HepG2 (cell line): ENCODE results near the gene PIGR. TPM values are rescaled to one million over a fixed set of nuclear protein-coding genes. Genes with fewer than 3 reads are reported as not detected.

Source experiments
- ATAC-seq: fragments of 200-7000 bp; cut with Tn5 transposase; 3 replicates; pipeline ENCODE4 v1.9.1; 2020; ENCODE audit warnings: mild to moderate bottlenecking, moderate library complexity
- BruUV-seq: library from RNA; stranded (reverse); fragments of 400-500 nt; replicated peaks from 2 replicates; lab custom pipeline; 2021; lab: Mats Ljungman, UMichigan
- CTCF ChIA-PET: fragments of 300-600 bp; formaldehyde crosslinking; extraction: SDS; loops from one replicate; lab custom pipeline; 2021; ENCODE audit warnings: low total read pairs, inconsistent platforms, low intra/inter-chr PET ratio; lab: Yijun Ruan, JAX
- POLR2A ChIA-PET: fragments of 350-600 bp; sonication (Branson Sonifier 250); formaldehyde crosslinking; loops from one replicate; lab custom pipeline; 2020; ENCODE audit warnings: antibody characterized with exemption, inconsistent platforms; lab: Yijun Ruan, JAX
- DNase-seq: peaks from one replicate; pipeline ENCODE4 v3.0.0-alpha.2; 2015; ENCODE audit warnings: low spot score
- FAIRE-seq: peaks from 3 replicates; lab custom pipeline; 2011; peaks lifted over from hg19 to GRCh38; lab: Jason Lieb, UNC
- H2AFZ ChIP-seq: one replicate; pipeline ENCODE4 v1.6.1; 2011; ENCODE audit warnings: low read length, inconsistent platforms
- H3K27ac ChIP-seq: fragments of 300-600 bp; 3 replicates; pipeline ENCODE4 v1.8.0; 2011; ENCODE audit warnings: mixed run types, mild to moderate bottlenecking, mixed read lengths, low read length, inconsistent platforms; ENCODE audit not compliant: insufficient read depth; ENCODE audit errors: extremely low read length
- H3K27me3 ChIP-seq, 2 experiments: fragments of 200-600 bp in 1 of 2; 2 replicates in 1 of 2; 3 replicates in 1 of 2; pipeline versions ENCODE4 v1.6.0 to v1.8.0; 2011; ENCODE audit warnings: low read length in 2 of 2, mild to moderate bottlenecking in 2 of 2, moderate library complexity in 2 of 2, inconsistent platforms in 1 of 2; ENCODE audit not compliant: insufficient read depth in 2 of 2, control insufficient read depth in 1 of 2
- H3K36me3 ChIP-seq, 2 experiments: fragments of 200-600 bp in 1 of 2; replicated peaks in 1 of 2; 2 replicates in 1 of 2; 3 replicates in 1 of 2; pipeline versions ENCODE4 v1.5.1 to v1.8.0; 2011; ENCODE audit warnings: low read length in 2 of 2, inconsistent platforms in 1 of 2; ENCODE audit not compliant: insufficient read depth in 2 of 2, control insufficient read depth in 1 of 2
- H3K4me1 ChIP-seq: 2 replicates; pipeline ENCODE4 v1.5.1; 2012; ENCODE audit warnings: low read length, inconsistent platforms; ENCODE audit not compliant: insufficient read depth
- H3K4me2 ChIP-seq: 2 replicates; pipeline ENCODE4 v1.6.0; 2011; ENCODE audit warnings: low read depth, low read length, inconsistent platforms
- H3K4me3 ChIP-seq, 3 experiments: fragments of 200-600 bp in 1 of 3; sonication (generic), shearing (Covaris generic) in 1 of 3; replicated peaks in 1 of 3; 2 replicates each; pipeline ENCODE4 v1.5.1; 2011 to 2016; ENCODE audit warnings: low read length in 3 of 3, inconsistent platforms in 2 of 3, low read depth in 2 of 3, mild to moderate bottlenecking in 2 of 3, control low read depth in 1 of 3, mixed read lengths in 1 of 3; ENCODE audit not compliant: insufficient read depth in 1 of 3
- H3K79me2 ChIP-seq: one replicate; pipeline ENCODE4 v1.6.1; 2011; ENCODE audit warnings: low read length, inconsistent platforms; ENCODE audit not compliant: insufficient read depth
- H3K9ac ChIP-seq: 2 replicates; pipeline ENCODE4 v1.6.0; 2011; ENCODE audit warnings: mild to moderate bottlenecking, low read depth, low read length, inconsistent platforms; ENCODE audit not compliant: insufficient read depth
- H3K9me3 ChIP-seq: 2 replicates; pipeline ENCODE4 v1.5.1; 2012; ENCODE audit warnings: mild to moderate bottlenecking, low read length
- H4K20me1 ChIP-seq: 2 replicates; pipeline ENCODE4 v1.6.0; 2011; ENCODE audit warnings: inconsistent platforms, mild to moderate bottlenecking, low read length, moderate library complexity; ENCODE audit not compliant: insufficient read depth
- ARNT2 ChIP-seq: sonication (generic); formaldehyde crosslinking; IDR thresholded peaks from 2 replicates; pipeline ENCODE4 v1.8.0; 2022; ENCODE audit warnings: mild to moderate bottlenecking, low read depth, missing genetic modification reagents, moderate library complexity
- ATRX ChIP-seq: sonication (generic); formaldehyde crosslinking; IDR thresholded peaks from 2 replicates; pipeline ENCODE4 v1.4.0; 2020; ENCODE audit warnings: missing genetic modification reagents, borderline replicate concordance
- JUNB ChIP-seq: sonication (generic); formaldehyde crosslinking; IDR thresholded peaks from 2 replicates; pipeline ENCODE4 v1.8.0; 2022; ENCODE audit warnings: missing genetic modification reagents, mild to moderate bottlenecking, borderline replicate concordance
- MTA1 ChIP-seq: sonication (generic); formaldehyde crosslinking; IDR thresholded peaks from 2 replicates; pipeline ENCODE4 v1.4.0; 2020; ENCODE audit warnings: missing genetic modification reagents, mild to moderate bottlenecking, borderline replicate concordance
- NFKBIZ ChIP-seq: IDR thresholded peaks from 2 replicates; pipeline ENCODE4 v1.6.1; 2018; ENCODE audit warnings: missing genetic modification reagents, missing compliant biosample characterization
- NR2C2 ChIP-seq: sonication (generic); formaldehyde crosslinking; IDR thresholded peaks from 2 replicates; pipeline ENCODE4 v1.4.0; 2020; ENCODE audit warnings: missing genetic modification reagents, mild to moderate bottlenecking, moderate library complexity, borderline replicate concordance
- YEATS2 ChIP-seq: sonication (generic); formaldehyde crosslinking; IDR thresholded peaks from 2 replicates; pipeline ENCODE4 v1.4.0; 2020; ENCODE audit warnings: missing genetic modification reagents, borderline replicate concordance
- ZBTB34 ChIP-seq: sonication (generic); formaldehyde crosslinking; IDR thresholded peaks from 2 replicates; pipeline ENCODE4 v1.8.0; 2022; ENCODE audit warnings: mild to moderate bottlenecking, missing genetic modification reagents
- ZNF281 ChIP-seq: sonication (generic); formaldehyde crosslinking; IDR thresholded peaks from 2 replicates; pipeline ENCODE4 v1.4.0; 2020; ENCODE audit warnings: missing genetic modification reagents, borderline replicate concordance
- ZNF451 ChIP-seq: sonication (generic); formaldehyde crosslinking; IDR thresholded peaks from 2 replicates; pipeline ENCODE4 v1.5.0; 2020; ENCODE audit warnings: mild to moderate bottlenecking, missing genetic modification reagents
- ZNF614 ChIP-seq: IDR thresholded peaks from 2 replicates; pipeline ENCODE4 v1.6.1; 2018; ENCODE audit warnings: missing biosample characterization, missing genetic modification reagents, inconsistent platforms, borderline replicate concordance
- ZSCAN25 ChIP-seq: sonication (generic); formaldehyde crosslinking; IDR thresholded peaks from 2 replicates; pipeline ENCODE4 v1.8.0; 2022; ENCODE audit warnings: mild to moderate bottlenecking, missing genetic modification reagents
- ZXDC ChIP-seq: sonication (generic); formaldehyde crosslinking; IDR thresholded peaks from 2 replicates; pipeline ENCODE4 v1.5.0; 2020; ENCODE audit warnings: mild to moderate bottlenecking, missing genetic modification reagents
- WGBS: methylation state at CpG from one replicate; pipeline ENCODE4 v1.1.6; 2017; ENCODE audit warnings: low lambda C conversion rate; 5-methylcytosine and 5-hydroxymethylcytosine counted together
- in situ Hi-C: cut with HindIII; loops from 2 replicates; pipeline ENCODE4 v1.10.0; 2017; ENCODE audit warnings: low pct_unique_long_range_greater_than_20kb; ENCODE audit not compliant: extremely low pct_ligation_motif_present
- intact Hi-C: fragments of 100-400 bp; cut with micrococcal nuclease; formaldehyde crosslinking; loops from one replicate; pipeline ENCODE4 v1.10.0; 2022; ENCODE audit not compliant: unreplicated experiment
- polyA plus RNA-seq, 8 experiments: library from polyadenylated mRNA; depleted of rRNA in 3 of 8; stranded (reverse) in 7 of 8; unstranded in 1 of 8; fragments of >200 nt; fragmentation: Illumina TruSeq in 4 of 8; extraction: Trizol in 4 of 8; gene quantifications; 2 replicates each; pipeline versions ENCODE4 v1.2.1 to v1.2.3, GENCODE V29; 2011 to 2016; ENCODE audit warnings: low read depth in 4 of 8, missing spikeins in 1 of 8, mixed read lengths in 1 of 8; ENCODE audit not compliant: insufficient read depth in 1 of 8
- total RNA-seq, 5 experiments: library from RNA; depleted of rRNA; stranded (reverse); fragments of >200 nt; fragmentation: Illumina TruSeq; extraction: Trizol; gene quantifications; 2 replicates each; pipeline ENCODE4 v1.2.3, GENCODE V29; 2016; ENCODE audit warnings: low read depth in 1 of 5

Gene PIGR
- total and polyA plus RNA-seq, 2 of the 13 experiments (the other 11 are each of a cell fraction or from before 2014, with no cell fraction given) = not detected

- no peak within 1 kb of the TSS for H2AFZ ChIP-seq
- in situ Hi-C loops = no loop called here
- BruUV-seq = no TSS peak
- no peak within 1 kb of the TSS for H3K4me2 ChIP-seq
- H3K4me3 ChIP-seq = no peak within 1 kb of the TSS
- H3K9ac ChIP-seq = no peak within 1 kb of the TSS
- no peaks in the 10 kb centered on the region for H4K20me1 ChIP-seq
- H3K36me3 ChIP-seq = no peaks in the 10 kb centered on the region
- H3K79me2 ChIP-seq = no peaks in the 10 kb centered on the region
- POLR2A ChIA-PET = no interaction called here
- no peak for FAIRE-seq
- no peak within 1 kb of the TSS for H3K27ac ChIP-seq
- 0% methylated on average over 2 of the region's 2 CpGs for WGBS
- intact Hi-C loops = no loop called here
- no peak for ATAC-seq
- peaks cover 0 to 20% of the 10 kb centered on the region in 2 experiments; a peak in 3 of 5 replicates for H3K27me3 ChIP-seq
- H3K9me3 ChIP-seq = no peaks in the 10 kb centered on the region
- 0 out of 2 replicates have a peak, but pooled peaks cover 7% of the 10 kb centered on the region for H3K4me1 ChIP-seq
- TF ChIP-seq ARNT2 (CRISPR knock-in tag) (no peak), ZNF614 (CRISPR knock-in tag) (no peak), JUNB (CRISPR knock-in tag) (no peak), ATRX (no peak), ZXDC (CRISPR knock-in tag) (no peak), ZNF451 (no peak), NFKBIZ (CRISPR knock-in tag) (no peak), YEATS2 (CRISPR knock-in tag) (no peak), NR2C2 (CRISPR knock-in tag) (no peak), ZNF281 (CRISPR knock-in tag) (no peak), ZBTB34 (CRISPR knock-in tag) (no peak), MTA1 (CRISPR knock-in tag) (no peak), ZSCAN25 (no peak)
- CTCF ChIA-PET = no interaction called here
- no peak for DNase-seq
Measured at GRCh38 chr1:206970446-206970845, 24.2 kb upstream of the PIGR start, which contains the start of gene FCAMR. FCAMR (minus strand) TSS chr1:206970460; CDS start chr1:206970125, 335 bp downstream.
